ENCODE measurements around the gene DTNBP1. TPM values are rescaled to one million over a fixed set of nuclear protein-coding genes. Genes with fewer than 3 reads are reported as not detected.

Gene DTNBP1
- total and polyA plus RNA-seq, 2 of the 8 experiments (the other 6 are each of a cell fraction or from before 2014, with no cell fraction given): 13.5 to 22.1 TPM

- Histone ChIP-seq H3K27ac (ENCODE audit: low read depth, low read length) (no peak overlapping the region), H2BK5ac (ENCODE audit: low read depth, low read length) (no peak overlapping the region), H3K23ac (ENCODE audit: insufficient read length) (no peak overlapping the region), H3K4me3 (ENCODE audit: extremely low read depth in 1 of 4, insufficient read depth in 2 of 4, low read depth in 3 of 4, low read length in 4 of 4) (no peak overlapping the region), H3K9me3 (ENCODE audit: insufficient read depth in 2 of 2, low read depth in 1 of 2, low read length in 1 of 2) (no peaks in the 10 kb centered on the region), H3K56ac (replicated peaks; ENCODE audit: insufficient read length, low read depth, low read length) (no peak overlapping the region), H3K14ac (ENCODE audit: insufficient read length) (no peak overlapping the region), H3K4me1 (replicated peaks in 1 of 4; ENCODE audit: control insufficient read depth in 3 of 4, insufficient read depth in 4 of 4, low read length in 3 of 4) (peaks cover 0 to 4% (median 2%) of the 10 kb centered on the region in 4 experiments; a peak in 3 of 7 replicates), H2BK15ac (ENCODE audit: low read length) (no peak overlapping the region), H2AK5ac (ENCODE audit: low read depth, low read length) (no peak overlapping the region), H3K9ac (replicated peaks in 1 of 4; ENCODE audit: extremely low read depth in 1 of 4, low read depth in 3 of 4, low read length in 3 of 4) (no peak overlapping the region), H3K79me1 (ENCODE audit: low read depth, low read length) (no peaks in the 10 kb centered on the region), H3K4ac (replicated peaks; ENCODE audit: insufficient read length, low read depth, low read length) (no peak overlapping the region), H3K4me2 (ENCODE audit: insufficient read depth in 1 of 2, low read depth in 2 of 2, low read length in 2 of 2) (no peak overlapping the region), H3K36me3 (ENCODE audit: control insufficient read depth in 2 of 4, insufficient read depth in 4 of 4, low read length in 3 of 4) (no peaks in the 10 kb centered on the region), H3K27me3 (replicated peaks in 1 of 4; ENCODE audit: control insufficient read depth in 3 of 4, extremely low read depth in 1 of 4, insufficient read depth in 3 of 4, low read length in 3 of 4) (no peaks in the 10 kb centered on the region), H2BK120ac (replicated peaks; ENCODE audit: low read depth, low read length) (no peak overlapping the region), H4K20me1 (replicated peaks in 1 of 2; ENCODE audit: control insufficient read depth in 1 of 2, insufficient read depth in 2 of 2, low read length in 2 of 2) (peaks cover 0 to 2% of the 10 kb centered on the region in 2 experiments), H4K5ac (ENCODE audit: insufficient read length, low read depth, low read length) (no peak overlapping the region), H3K18ac (ENCODE audit: extremely low read depth, low read length) (no peak overlapping the region), H2AFZ (ENCODE audit: low read length) (no peak overlapping the region), H2BK12ac (ENCODE audit: low read depth, low read length) (no peak overlapping the region), H3K79me2 (ENCODE audit: control insufficient read depth in 1 of 2, insufficient read depth in 2 of 2, low read length in 2 of 2) (no peaks in the 10 kb centered on the region), H4K8ac (ENCODE audit: extremely low read depth, insufficient read depth, low read length) (no peak overlapping the region), H4K91ac (replicated peaks; ENCODE audit: insufficient read length, low read length) (no peak overlapping the region), H3K23me2 (ENCODE audit: low read depth, low read length) (no peaks in the 10 kb centered on the region), H2BK20ac (ENCODE audit: low read length) (no peak overlapping the region)
- DNase-seq (ENCODE audit: low read depth in 1 of 2, low spot score in 2 of 2): no peak
- TF ChIP-seq RAD21 (IDR thresholded peaks at IDR 0.05 in 1 of 2, conservative IDR thresholded peaks at IDR 0.05 in 1 of 2; ENCODE audit: low read depth in 2 of 2, low read length in 2 of 2): 0 out of 4 replicates have a peak, but pooled peaks of 1 of the 2 experiments have one; percentile 4
- no peak for TF ChIP-seq TBP (IDR thresholded peaks at IDR 0.05; ENCODE audit: low read depth, low read length)
- WGBS, 2 experiments (ENCODE audit: extremely low coverage in 1 of 2, insufficient coverage in 1 of 2, insufficient read length in 1 of 2, insufficient replicate concordance in 2 of 2, low coverage in 1 of 2, low lambda C conversion rate in 2 of 2, missing lambda C conversion rate in 1 of 2): 85% methylated on average over 2 of the region's 2 CpGs; no CpG with 5 or more reads in 1 of the 2 experiments
- POLR2A ChIA-PET (ENCODE audit: partially characterized antibody): no interaction called here
- CTCF ChIA-PET (ENCODE audit: partially characterized antibody): interaction anchor here (0.7 to 1.6 kb wide), 4 partner anchors 14 to 1480 kb away, joined by 3 to 6 read pairs (median 3); no protein-coding TSS in a partner anchor
- FAIRE-seq: no peak
Observed at GRCh38 chr6:15570171-15570570, 92.7 kb downstream of the DTNBP1 start.
